Esophagus muscularis mucosa (tissue), 3 donors: ENCODE measurements around the gene SF3A2.

ENCODE experiments used
- POLR2AphosphoS5 ChIP-seq, 2 donors: sonication (generic); formaldehyde crosslinking; IDR thresholded peaks; one replicate each; pipeline ENCODE4 v1.6.1; 2017; ENCODE audit warnings: antibody characterized with exemption in 2 of 2
- TF ChIP-seq, protein P1 (sequence below), 3 experiments: fragments of 200-600 bp in 2 of 3; fragments of 450-650 bp in 1 of 3; sonication (generic) in 2 of 3; IDR thresholded peaks; one replicate each; pipeline ENCODE4 v1.5.1; 2017 to 2019; ENCODE audit warnings: antibody characterized with exemption in 3 of 3, mild to moderate bottlenecking in 2 of 3, moderate library complexity in 1 of 3

GRCh38 chr19:2271234-2272103 lies 34.8 kb downstream of the SF3A2 start:
- TF ChIP-seq, protein P1, sequence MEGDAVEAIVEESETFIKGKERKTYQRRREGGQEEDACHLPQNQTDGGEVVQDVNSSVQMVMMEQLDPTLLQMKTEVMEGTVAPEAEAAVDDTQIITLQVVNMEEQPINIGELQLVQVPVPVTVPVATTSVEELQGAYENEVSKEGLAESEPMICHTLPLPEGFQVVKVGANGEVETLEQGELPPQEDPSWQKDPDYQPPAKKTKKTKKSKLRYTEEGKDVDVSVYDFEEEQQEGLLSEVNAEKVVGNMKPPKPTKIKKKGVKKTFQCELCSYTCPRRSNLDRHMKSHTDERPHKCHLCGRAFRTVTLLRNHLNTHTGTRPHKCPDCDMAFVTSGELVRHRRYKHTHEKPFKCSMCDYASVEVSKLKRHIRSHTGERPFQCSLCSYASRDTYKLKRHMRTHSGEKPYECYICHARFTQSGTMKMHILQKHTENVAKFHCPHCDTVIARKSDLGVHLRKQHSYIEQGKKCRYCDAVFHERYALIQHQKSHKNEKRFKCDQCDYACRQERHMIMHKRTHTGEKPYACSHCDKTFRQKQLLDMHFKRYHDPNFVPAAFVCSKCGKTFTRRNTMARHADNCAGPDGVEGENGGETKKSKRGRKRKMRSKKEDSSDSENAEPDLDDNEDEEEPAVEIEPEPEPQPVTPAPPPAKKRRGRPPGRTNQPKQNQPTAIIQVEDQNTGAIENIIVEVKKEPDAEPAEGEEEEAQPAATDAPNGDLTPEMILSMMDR (IDR thresholded peaks at IDR 0.05): no peak
- TF ChIP-seq POLR2AphosphoS5 (IDR thresholded peaks at IDR 0.05): no peak
